Astrocyte (in vitro differentiated cells and primary cell): ENCODE results near the gene SLC16A2. TPM values are rescaled to one million over a fixed set of nuclear protein-coding genes. Genes with fewer than 3 reads are reported as not detected.
"Not testable (repeated sequence)": the region's sequence is repeated elsewhere in the genome, so short reads cannot be mapped to it uniquely, and the experiment has no call there.

ENCODE experiments used
- DNase-seq: peaks from one replicate; pipeline ENCODE4 v3.0.0-alpha.2; 2010; ENCODE audit warnings: low read depth
- FAIRE-seq: peaks from 2 replicates; lab custom pipeline; 2011; peaks lifted over from hg19 to GRCh38; lab: Jason Lieb, UNC
- H2AFZ ChIP-seq: 2 replicates; pipeline ENCODE4 v1.6.0; 2012; ENCODE audit warnings: low read depth, low read length, inconsistent platforms
- H3K27ac ChIP-seq: 2 replicates; pipeline ENCODE4 v1.5.1; 2011; ENCODE audit warnings: low read depth, low read length, inconsistent platforms
- H3K27me3 ChIP-seq: 2 replicates; pipeline ENCODE4 v1.6.0; 2011; ENCODE audit warnings: low read length, inconsistent platforms; ENCODE audit not compliant: insufficient read depth
- H3K36me3 ChIP-seq: 2 replicates; pipeline ENCODE4 v1.5.1; 2011; ENCODE audit warnings: low read length, inconsistent platforms; ENCODE audit not compliant: insufficient read depth
- H3K4me1 ChIP-seq: 2 replicates; pipeline ENCODE4 v1.5.1; 2011; ENCODE audit warnings: low read length, inconsistent platforms; ENCODE audit not compliant: insufficient read depth
- H3K4me2 ChIP-seq: 2 replicates; pipeline ENCODE4 v1.6.0; 2012; ENCODE audit warnings: low read length, inconsistent platforms
- H3K4me3 ChIP-seq: 2 replicates; pipeline ENCODE4 v1.5.1; 2011; ENCODE audit warnings: low read depth, mild to moderate bottlenecking, low read length, inconsistent platforms; ENCODE audit not compliant: insufficient read depth
- H3K79me2 ChIP-seq: 2 replicates; pipeline ENCODE4 v1.6.0; 2012; ENCODE audit warnings: mild to moderate bottlenecking, low read length, inconsistent platforms; ENCODE audit not compliant: insufficient read depth
- H3K9ac ChIP-seq: 2 replicates; pipeline ENCODE4 v1.6.0; 2012; ENCODE audit warnings: mild to moderate bottlenecking, low read length, inconsistent platforms
- H3K9me3 ChIP-seq: 2 replicates; pipeline ENCODE4 v1.5.1; 2012; ENCODE audit warnings: low read depth, mild to moderate bottlenecking, low read length, inconsistent platforms; ENCODE audit not compliant: insufficient read depth
- H4K20me1 ChIP-seq: 2 replicates; pipeline ENCODE4 v1.6.0; 2012; ENCODE audit warnings: low read length, inconsistent platforms; ENCODE audit not compliant: insufficient read depth
- H3K27ac Mint-ChIP-seq: one replicate; pipeline ENCODE4 v1.8.0; 2021; ENCODE audit warnings: mild to moderate bottlenecking, mixed read lengths; ENCODE audit not compliant: unreplicated experiment
- H3K27me3 Mint-ChIP-seq: one replicate; pipeline ENCODE4 v1.8.0; 2021; ENCODE audit warnings: low read depth, mixed read lengths; ENCODE audit not compliant: unreplicated experiment
- H3K36me3 Mint-ChIP-seq: one replicate; pipeline ENCODE4 v1.8.0; 2021; ENCODE audit warnings: low read depth, mixed read lengths; ENCODE audit not compliant: unreplicated experiment
- H3K4me1 Mint-ChIP-seq: one replicate; pipeline ENCODE4 v1.8.0; 2021; ENCODE audit warnings: low read depth, mixed read lengths; ENCODE audit not compliant: unreplicated experiment
- H3K4me3 Mint-ChIP-seq: one replicate; pipeline ENCODE4 v1.8.0; 2021; ENCODE audit warnings: mild to moderate bottlenecking, moderate library complexity, mixed read lengths; ENCODE audit not compliant: unreplicated experiment
- H3K9me3 Mint-ChIP-seq: one replicate; pipeline ENCODE4 v1.8.0; 2021; ENCODE audit warnings: mild to moderate bottlenecking, mixed read lengths; ENCODE audit not compliant: unreplicated experiment
- CTCF ChIP-seq: IDR thresholded peaks from 2 replicates; pipeline ENCODE4 v1.5.1; 2011; ENCODE audit warnings: low read depth, mild to moderate bottlenecking, inconsistent platforms, low read length, moderate library complexity; ENCODE audit not compliant: insufficient read depth
- EZH2 ChIP-seq: IDR thresholded peaks from 2 replicates; pipeline ENCODE4 v1.6.1; 2012; ENCODE audit warnings: mild to moderate bottlenecking, low read length, inconsistent platforms; ENCODE audit not compliant: insufficient read depth
- total RNA-seq: library from RNA; stranded (reverse); gene quantifications from 2 replicates; pipeline ENCODE4 v1.2.1, GENCODE V29; 2021

The SLC16A2 gene
- total RNA-seq, 1 donor from 2014 or later = 21.1 TPM

- Histone ChIP-seq H3K27me3 (no peaks in the 10 kb centered on the region), H3K9ac (no peak overlapping the region), H4K20me1 (no peaks in the 10 kb centered on the region), H3K36me3 (no peaks in the 10 kb centered on the region), H3K4me2 (no peak overlapping the region), H3K79me2 (no peaks in the 10 kb centered on the region), H3K27ac (no peak overlapping the region), H3K4me1 (no peaks in the 10 kb centered on the region), H3K9me3 (no peaks in the 10 kb centered on the region), H2AFZ (no peak overlapping the region), H3K4me3 (no peak overlapping the region)
- no peaks in the 10 kb centered on the region for H3K27me3 Mint-ChIP-seq
- H3K36me3 Mint-ChIP-seq = no peaks in the 10 kb centered on the region
- TF ChIP-seq EZH2 = no peak
- no peak for TF ChIP-seq CTCF
- peaks cover 3% of the 10 kb centered on the region for H3K4me1 Mint-ChIP-seq
- FAIRE-seq (no peak), DNase-seq (no peak)
- no peak overlapping the region for H3K27ac Mint-ChIP-seq
- H3K4me3 Mint-ChIP-seq = no peak overlapping the region
- H3K9me3 Mint-ChIP-seq = no peaks in the 10 kb centered on the region
Observed at GRCh38 chrX:74465424-74465823, 44.1 kb downstream of the SLC16A2 start.

- Histone ChIP-seq H3K4me1 (no peaks in the 10 kb centered on the region), H3K4me3 (no peak overlapping the region), H3K27ac (no peak overlapping the region), H4K20me1 (no peaks in the 10 kb centered on the region), H3K9ac (no peak overlapping the region), H3K27me3 (no peaks in the 10 kb centered on the region), H3K79me2 (no peaks in the 10 kb centered on the region), H3K9me3 (no peaks in the 10 kb centered on the region), H3K4me2 (no peak overlapping the region), H3K36me3 (no peaks in the 10 kb centered on the region), H2AFZ (no peak overlapping the region)
- no peak for TF ChIP-seq CTCF
- TF ChIP-seq EZH2 = no peak
- FAIRE-seq (no peak), DNase-seq (no peak)
- no peaks in the 10 kb centered on the region for H3K36me3 Mint-ChIP-seq
- no peak overlapping the region for H3K4me3 Mint-ChIP-seq
- H3K27me3 Mint-ChIP-seq = no peaks in the 10 kb centered on the region
- H3K27ac Mint-ChIP-seq = no peak overlapping the region
- H3K4me1 Mint-ChIP-seq = peaks cover 3% of the 10 kb centered on the region
- H3K9me3 Mint-ChIP-seq = no peaks in the 10 kb centered on the region
Observed at GRCh38 chrX:74467656-74468055, 46.4 kb downstream of the SLC16A2 start.

GRCh38 chrX:74473116-74473515, 51.8 kb downstream of the SLC16A2 start:
- not testable (repeated sequence) for H3K9me3 Mint-ChIP-seq, H3K27ac Mint-ChIP-seq, H3K4me3 Mint-ChIP-seq, H3K9ac ChIP-seq, H3K4me1 ChIP-seq, H3K27me3 Mint-ChIP-seq, H3K27me3 ChIP-seq, H3K79me2 ChIP-seq, H3K4me2 ChIP-seq, H3K36me3 Mint-ChIP-seq, H3K4me1 Mint-ChIP-seq, FAIRE-seq, H3K36me3 ChIP-seq, H3K27ac ChIP-seq, DNase-seq, H2AFZ ChIP-seq, H3K9me3 ChIP-seq, H3K4me3 ChIP-seq, H4K20me1 ChIP-seq
